MCF 10A (cell line): ENCODE results near the gene PRKG1. TPM values are rescaled to one million over a fixed set of nuclear protein-coding genes. Genes with fewer than 3 reads are reported as not detected.
A peak's percentile ranks its signal among the peaks of the same experiment; 100 is the strongest.

ENCODE experiments used
- BruUV-seq: library from RNA; stranded (reverse); fragments of 400-500 nt; replicated peaks from 2 replicates; lab custom pipeline; 2021; lab: Mats Ljungman, UMichigan
- CTCF ChIA-PET: fragments of 300-600 bp; sonication (Branson Sonifier 250); formaldehyde crosslinking; extraction: SDS; loops from one replicate; lab custom pipeline; 2021; ENCODE audit warnings: antibody characterized with exemption, inconsistent platforms; lab: Yijun Ruan, JAX
- POLR2A ChIA-PET: fragments of 300-600, 350-650 bp; sonication (Branson Sonifier 250); formaldehyde crosslinking; extraction: SDS; loops from one replicate; lab custom pipeline; 2020; ENCODE audit warnings: antibody characterized with exemption, inconsistent platforms; lab: Yijun Ruan, JAX
- DNase-seq: peaks from one replicate; pipeline ENCODE4 v3.0.0-alpha.2; 2018; ENCODE audit not compliant: unreplicated experiment
- H3K27ac Mint-ChIP-seq: one replicate; pipeline ENCODE4 v1.8.0; 2022; ENCODE audit warnings: mild to moderate bottlenecking, low read depth, mixed read lengths; ENCODE audit not compliant: unreplicated experiment
- H3K27me3 Mint-ChIP-seq: one replicate; pipeline ENCODE4 v1.8.0; 2022; ENCODE audit warnings: mixed read lengths; ENCODE audit not compliant: insufficient read depth, unreplicated experiment
- H3K36me3 Mint-ChIP-seq: one replicate; pipeline ENCODE4 v1.8.0; 2022; ENCODE audit warnings: mild to moderate bottlenecking, moderate library complexity, mixed read lengths; ENCODE audit not compliant: insufficient read depth, unreplicated experiment
- H3K4me1 Mint-ChIP-seq: one replicate; pipeline ENCODE4 v1.8.0; 2022; ENCODE audit warnings: mixed read lengths; ENCODE audit not compliant: insufficient read depth, unreplicated experiment
- H3K4me3 Mint-ChIP-seq: one replicate; pipeline ENCODE4 v1.8.0; 2022; ENCODE audit warnings: mild to moderate bottlenecking, moderate library complexity, mixed read lengths; ENCODE audit not compliant: unreplicated experiment
- H3K9me3 Mint-ChIP-seq: one replicate; pipeline ENCODE4 v1.8.0; 2022; ENCODE audit warnings: mixed read lengths; ENCODE audit not compliant: unreplicated experiment
- CTCF ChIP-seq: fragments of 200-600 bp; IDR thresholded peaks from one replicate; pipeline ENCODE4 v1.8.0; 2022; ENCODE audit warnings: antibody characterized with exemption, mild to moderate bottlenecking; ENCODE audit not compliant: unreplicated experiment
- intact Hi-C: fragments of 100-400 bp; cut with micrococcal nuclease; formaldehyde crosslinking; loops from 2 replicates; pipeline ENCODE4 v1.14.1; 2022
- total RNA-seq: library from RNA; stranded (reverse); gene quantifications from 2 replicates; pipeline ENCODE4 v1.2.3, GENCODE V29; 2022

The PRKG1 gene
- total RNA-seq, 1 experiment from 2014 or later: 0.09 TPM

- peaks cover 61% of the 10 kb centered on the region for H3K27me3 Mint-ChIP-seq
- ChIA-PET CTCF (interaction anchor here (0.5 to 5.6 kb wide), 54 partner anchors 8 to 1004 kb away, joined by 3 to 71 read pairs (median 4); no protein-coding TSS in a partner anchor), POLR2A (no interaction called here)
- no peaks in the 10 kb centered on the region for H3K4me1 Mint-ChIP-seq
- no peak overlapping the region for H3K4me3 Mint-ChIP-seq
- H3K9me3 Mint-ChIP-seq: no peaks in the 10 kb centered on the region
- BruUV-seq: no TSS peak
- intact Hi-C loops: loop anchor here (1.0 to 5.0 kb wide), 4 partner anchors 32 to 540 kb away; no protein-coding TSS in a partner anchor
- peak; percentile 60 for DNase-seq
- H3K36me3 Mint-ChIP-seq: no peaks in the 10 kb centered on the region
- peak; percentile 70 for TF ChIP-seq CTCF
- H3K27ac Mint-ChIP-seq: no peak overlapping the region
These were observed 348.2 kb downstream of the PRKG1 start for GRCh38 chr10:51422311-51423120.

GRCh38 chr10:51423121-51423452, 348.8 kb downstream of the PRKG1 start:
- no peaks in the 10 kb centered on the region for H3K4me1 Mint-ChIP-seq
- BruUV-seq: no TSS peak
- H3K27me3 Mint-ChIP-seq: peaks cover 61% of the 10 kb centered on the region
- ChIA-PET CTCF (interaction anchor here (0.6 to 5.6 kb wide), 23 partner anchors 9 to 1005 kb away, joined by 3 to 71 read pairs (median 4); no protein-coding TSS in a partner anchor), POLR2A (no interaction called here)
- H3K36me3 Mint-ChIP-seq: no peaks in the 10 kb centered on the region
- no peak for TF ChIP-seq CTCF
- H3K9me3 Mint-ChIP-seq: no peaks in the 10 kb centered on the region
- H3K4me3 Mint-ChIP-seq: no peak overlapping the region
- intact Hi-C loops: loop anchor here (2.0 to 5.0 kb wide), 2 partner anchors 412 to 539 kb away; no protein-coding TSS in a partner anchor
- H3K27ac Mint-ChIP-seq: no peak overlapping the region
- DNase-seq: no peak

- CTCF ChIA-PET: interaction anchor here (0.6 to 1.1 kb wide), 2 partner anchors 155 to 362 kb away, joined by 4 to 9 read pairs; no protein-coding TSS in a partner anchor
- intact Hi-C loops: no loop called here
- no peak for DNase-seq
- no peaks in the 10 kb centered on the region for H3K36me3 Mint-ChIP-seq
- H3K4me1 Mint-ChIP-seq: no peaks in the 10 kb centered on the region
- no peak for TF ChIP-seq CTCF
- BruUV-seq: no TSS peak
- peaks cover 65% of the 10 kb centered on the region for H3K27me3 Mint-ChIP-seq
- no peak overlapping the region for H3K27ac Mint-ChIP-seq
- no peak overlapping the region for H3K4me3 Mint-ChIP-seq
- POLR2A ChIA-PET: no interaction called here
- no peaks in the 10 kb centered on the region for H3K9me3 Mint-ChIP-seq
These were observed 351.1 kb downstream of the PRKG1 start for GRCh38 chr10:51425431-51425830.

- CTCF ChIA-PET: interaction anchor here (2.6 kb wide), 1 partner anchor 364 kb away, joined by 9 read pairs; no protein-coding TSS in a partner anchor
- Mint-ChIP-seq H3K27ac (no peak overlapping the region), H3K4me1 (no peaks in the 10 kb centered on the region), H3K4me3 (no peak overlapping the region), H3K36me3 (no peaks in the 10 kb centered on the region), H3K9me3 (no peaks in the 10 kb centered on the region), H3K27me3 (peaks cover 83% of the 10 kb centered on the region)
- intact Hi-C loops: no loop called here
- TF ChIP-seq CTCF: no peak
- no TSS peak for BruUV-seq
- no peak for DNase-seq
- POLR2A ChIA-PET: no interaction called here
These were observed 353.5 kb downstream of the PRKG1 start for GRCh38 chr10:51427758-51428157.
